NB4 (cell line): ENCODE measurements around the gene PCDH15.

Experiments used
- DNase-seq: peaks from one replicate; pipeline ENCODE4 v3.0.0; 2010; ENCODE audit warnings: low read depth
- H3K4me3 ChIP-seq: one replicate; pipeline ENCODE4 v1.5.1; 2011; ENCODE audit warnings: mild to moderate bottlenecking, low read depth, low read length, moderate library complexity
- MYC ChIP-seq: IDR thresholded peaks from 2 replicates; pipeline ENCODE4 v1.6.1; 2011; ENCODE audit warnings: low read depth, low read length
- POLR2A ChIP-seq: IDR thresholded peaks from 2 replicates; pipeline ENCODE4 v1.6.1; 2011; ENCODE audit warnings: mild to moderate bottlenecking; ENCODE audit not compliant: insufficient read length; ENCODE audit errors: extremely low read depth
- TF ChIP-seq, protein P1 (sequence below): IDR thresholded peaks from one replicate; pipeline ENCODE4 v1.5.1; 2012; ENCODE audit warnings: low read depth, low read length
- TF ChIP-seq, protein P2 (sequence below): IDR thresholded peaks from 2 replicates; pipeline ENCODE4 v1.6.1; 2011; ENCODE audit warnings: low read depth, low read length

PCDH15 gene

GRCh38 chr10:54262726-54263125 lies 538.3 kb downstream of the PCDH15 start:
- TF ChIP-seq, protein P1, sequence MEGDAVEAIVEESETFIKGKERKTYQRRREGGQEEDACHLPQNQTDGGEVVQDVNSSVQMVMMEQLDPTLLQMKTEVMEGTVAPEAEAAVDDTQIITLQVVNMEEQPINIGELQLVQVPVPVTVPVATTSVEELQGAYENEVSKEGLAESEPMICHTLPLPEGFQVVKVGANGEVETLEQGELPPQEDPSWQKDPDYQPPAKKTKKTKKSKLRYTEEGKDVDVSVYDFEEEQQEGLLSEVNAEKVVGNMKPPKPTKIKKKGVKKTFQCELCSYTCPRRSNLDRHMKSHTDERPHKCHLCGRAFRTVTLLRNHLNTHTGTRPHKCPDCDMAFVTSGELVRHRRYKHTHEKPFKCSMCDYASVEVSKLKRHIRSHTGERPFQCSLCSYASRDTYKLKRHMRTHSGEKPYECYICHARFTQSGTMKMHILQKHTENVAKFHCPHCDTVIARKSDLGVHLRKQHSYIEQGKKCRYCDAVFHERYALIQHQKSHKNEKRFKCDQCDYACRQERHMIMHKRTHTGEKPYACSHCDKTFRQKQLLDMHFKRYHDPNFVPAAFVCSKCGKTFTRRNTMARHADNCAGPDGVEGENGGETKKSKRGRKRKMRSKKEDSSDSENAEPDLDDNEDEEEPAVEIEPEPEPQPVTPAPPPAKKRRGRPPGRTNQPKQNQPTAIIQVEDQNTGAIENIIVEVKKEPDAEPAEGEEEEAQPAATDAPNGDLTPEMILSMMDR: no peak
- TF ChIP-seq, protein P2, sequence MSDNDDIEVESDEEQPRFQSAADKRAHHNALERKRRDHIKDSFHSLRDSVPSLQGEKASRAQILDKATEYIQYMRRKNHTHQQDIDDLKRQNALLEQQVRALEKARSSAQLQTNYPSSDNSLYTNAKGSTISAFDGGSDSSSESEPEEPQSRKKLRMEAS: no peak
- TF ChIP-seq POLR2A: no peak
- no peak for TF ChIP-seq MYC
- H3K4me3 ChIP-seq: no peak overlapping the region
- no peak for DNase-seq

- H3K4me3 ChIP-seq: no peak overlapping the region
- DNase-seq: no peak
- TF ChIP-seq POLR2A (no peak), MYC (no peak)
- TF ChIP-seq, protein P1: no peak
- TF ChIP-seq, protein P2: no peak
Observed at GRCh38 chr10:54259104-54259503, 541.9 kb downstream of the PCDH15 start.

DNA sequence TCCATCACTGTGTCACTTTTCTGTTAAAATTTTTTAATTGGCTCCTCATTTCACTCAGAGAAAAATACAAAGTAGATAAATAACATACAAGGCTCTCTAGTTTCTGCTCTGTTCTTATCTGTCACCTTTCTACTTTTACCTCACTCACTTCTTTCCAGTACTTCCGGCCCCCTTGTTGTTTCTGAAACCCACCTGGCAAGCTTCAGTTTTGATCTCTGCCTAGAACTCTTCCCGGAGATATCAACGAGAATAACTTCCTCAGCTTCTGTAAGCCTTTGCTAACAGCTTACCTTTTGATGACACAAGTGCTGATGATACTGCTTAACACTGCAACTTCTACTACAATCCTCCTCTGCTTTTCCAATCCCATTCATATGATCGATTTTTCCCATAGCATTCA lies 566.2 kb downstream of the PCDH15 start:
- no peak for DNase-seq
- TF ChIP-seq POLR2A (no peak), MYC (no peak)
- TF ChIP-seq, protein P2: no peak
- TF ChIP-seq, protein P1: no peak
- no peak overlapping the region for H3K4me3 ChIP-seq

DNA sequence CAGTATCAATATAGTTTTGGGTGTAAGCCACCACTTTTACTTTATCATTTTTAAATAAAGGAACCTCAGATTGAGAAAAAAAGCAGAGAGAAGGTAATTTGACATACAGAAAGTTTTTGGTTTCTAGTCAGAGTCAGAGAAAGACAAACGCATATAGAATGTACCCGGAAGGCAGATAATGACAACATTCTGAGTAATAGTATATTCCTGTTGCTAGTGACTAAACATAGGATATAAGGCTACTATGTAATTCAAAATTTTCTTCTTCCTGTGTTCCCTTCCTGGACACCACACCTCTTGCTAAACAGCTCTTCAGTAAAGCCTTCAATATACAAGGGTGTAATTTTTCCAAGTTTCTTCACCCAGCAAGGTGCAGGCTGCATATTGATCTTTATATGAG lies 597.6 kb downstream of the PCDH15 start:
- H3K4me3 ChIP-seq: no peak overlapping the region
- TF ChIP-seq, protein P2: no peak
- TF ChIP-seq MYC (no peak), POLR2A (no peak)
- TF ChIP-seq, protein P1: no peak
- no peak for DNase-seq

DNA sequence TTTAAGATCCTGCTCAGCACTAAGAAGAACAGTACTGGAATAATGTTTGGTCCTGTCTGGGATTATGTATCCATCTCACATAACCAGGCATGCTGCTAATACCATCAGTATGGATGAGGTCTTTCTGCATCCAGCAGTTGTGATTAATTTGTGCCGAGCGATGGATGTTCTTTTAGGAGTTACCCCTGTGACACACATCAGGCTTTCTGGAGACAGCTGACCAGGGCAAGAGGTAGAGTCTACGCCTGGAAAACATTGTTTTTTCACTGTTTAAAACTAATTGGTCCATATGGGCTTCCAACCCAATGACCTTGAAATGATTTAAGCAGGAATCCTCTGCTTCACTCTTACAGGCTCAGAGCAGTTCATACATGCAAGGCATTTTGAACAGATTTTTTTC lies 603.0 kb downstream of the PCDH15 start:
- DNase-seq: no peak
- TF ChIP-seq POLR2A: no peak
- no peak for TF ChIP-seq MYC
- TF ChIP-seq, protein P1: no peak
- TF ChIP-seq, protein P2: no peak

GRCh38 chr10:54194806-54195205 lies 606.2 kb downstream of the PCDH15 start:
- TF ChIP-seq POLR2A (no peak), MYC (no peak)
- TF ChIP-seq, protein P2: no peak
- TF ChIP-seq, protein P1: no peak
- DNase-seq: no peak
- H3K4me3 ChIP-seq: no peak overlapping the region

More for the DNA sequence above, 603.0 kb downstream of the PCDH15 start:
- no peak overlapping the region for H3K4me3 ChIP-seq
